ENCODE data around the gene ANTXR2. TPM values are rescaled to one million over a fixed set of nuclear protein-coding genes. Genes with fewer than 3 reads are reported as not detected.

The ANTXR2 gene
- total and polyA plus RNA-seq, 2 of the 13 experiments (the other 11 are each of a cell fraction or from before 2014, with no cell fraction given): 4.6 to 14.5 TPM

GRCh38 chr4:79948739-79949138, 124.3 kb downstream of the ANTXR2 start:
- peak in 1 of 2 experiments; percentile 40; a peak in 1 of 4 replicates for TF ChIP-seq MAFK (conservative IDR thresholded peaks at IDR 0.05 in 1 of 2, IDR thresholded peaks at IDR 0.05 in 1 of 2; ENCODE audit: low read length in 2 of 2)
- TF ChIP-seq CBFB (CRISPR knock-in tag; IDR thresholded peaks at IDR 0.05): no peak
- TF ChIP-seq SNRNP70 (IDR thresholded peaks at IDR 0.05; ENCODE audit: low read depth, low read length): no peak
- no peak for TF ChIP-seq ZNF296 (CRISPR knock-in tag; conservative IDR thresholded peaks at IDR 0.05)
- intact Hi-C loops (cut with micrococcal nuclease; ENCODE audit: unreplicated experiment) (no loop called here), in situ Hi-C loops (cut with HindIII; ENCODE audit: extremely low pct_ligation_motif_present, low pct_unique_long_range_greater_than_20kb) (no loop called here)
- no peaks in the 10 kb centered on the region for H3K27me3 ChIP-seq (ENCODE audit: control insufficient read depth in 1 of 2, insufficient read depth in 2 of 2, low read length in 2 of 2)
- ChIA-PET POLR2A (no interaction called here), CTCF (ENCODE audit: low intra/inter-chr PET ratio, low total read pairs) (no interaction called here)
- no peaks in the 10 kb centered on the region for H3K79me2 ChIP-seq (ENCODE audit: insufficient read depth, low read length)
- no peak for DNase-seq (ENCODE audit: low spot score)
- H3K27ac ChIP-seq (ENCODE audit: extremely low read length, insufficient read depth, low read length): no peak overlapping the region
- no peak overlapping the region for H3K9ac ChIP-seq (ENCODE audit: insufficient read depth, low read depth, low read length)
- H3K4me2 ChIP-seq (ENCODE audit: low read depth, low read length): no peak overlapping the region
- no peak for ATAC-seq
- no peaks in the 10 kb centered on the region for H3K9me3 ChIP-seq (ENCODE audit: low read length)
- no peak overlapping the region for H2AFZ ChIP-seq (ENCODE audit: low read length)
- H3K4me3 ChIP-seq (replicated peaks in 1 of 3; ENCODE audit: insufficient read depth in 1 of 3, low read depth in 2 of 3, low read length in 3 of 3): no peak overlapping the region
- FAIRE-seq: no peak
- no peaks in the 10 kb centered on the region for H4K20me1 ChIP-seq (ENCODE audit: insufficient read depth, low read length)
- no peaks in the 10 kb centered on the region for H3K4me1 ChIP-seq (ENCODE audit: insufficient read depth, low read length)
- BruUV-seq (replicated peaks): no TSS peak
- no peaks in the 10 kb centered on the region for H3K36me3 ChIP-seq (replicated peaks in 1 of 2; ENCODE audit: control insufficient read depth in 1 of 2, insufficient read depth in 2 of 2, low read length in 2 of 2)

GRCh38 chr4:79948261-79948660, 124.8 kb downstream of the ANTXR2 start:
- CTCF ChIA-PET (ENCODE audit: low intra/inter-chr PET ratio, low total read pairs): no interaction called here
- DNase-seq (ENCODE audit: low spot score) (no peak), ATAC-seq (no peak), FAIRE-seq (no peak)
- 69% methylated on average over 3 of the region's 3 CpGs for WGBS (ENCODE audit: low lambda C conversion rate)
- Histone ChIP-seq H4K20me1 (ENCODE audit: insufficient read depth, low read length) (no peaks in the 10 kb centered on the region), H3K4me2 (ENCODE audit: low read depth, low read length) (no peak overlapping the region), H2AFZ (ENCODE audit: low read length) (no peak overlapping the region), H3K79me2 (ENCODE audit: insufficient read depth, low read length) (no peaks in the 10 kb centered on the region), H3K27me3 (ENCODE audit: control insufficient read depth in 1 of 2, insufficient read depth in 2 of 2, low read length in 2 of 2) (no peaks in the 10 kb centered on the region), H3K4me3 (replicated peaks in 1 of 3; ENCODE audit: insufficient read depth in 1 of 3, low read depth in 2 of 3, low read length in 3 of 3) (no peak overlapping the region), H3K27ac (ENCODE audit: extremely low read length, insufficient read depth, low read length) (no peak overlapping the region), H3K4me1 (ENCODE audit: insufficient read depth, low read length) (no peaks in the 10 kb centered on the region), H3K9me3 (ENCODE audit: low read length) (no peaks in the 10 kb centered on the region), H3K36me3 (replicated peaks in 1 of 2; ENCODE audit: control insufficient read depth in 1 of 2, insufficient read depth in 2 of 2, low read length in 2 of 2) (no peaks in the 10 kb centered on the region), H3K9ac (ENCODE audit: insufficient read depth, low read depth, low read length) (no peak overlapping the region)
- in situ Hi-C loops (cut with HindIII; ENCODE audit: extremely low pct_ligation_motif_present, low pct_unique_long_range_greater_than_20kb): no loop called here
- POLR2A ChIA-PET: no interaction called here
- no TSS peak for BruUV-seq (replicated peaks)
- intact Hi-C loops (cut with micrococcal nuclease; ENCODE audit: unreplicated experiment): no loop called here
- TF ChIP-seq ZNF737 (CRISPR knock-in tag; IDR thresholded peaks at IDR 0.05; ENCODE audit: borderline replicate concordance) (no peak), ZBTB39 (CRISPR knock-in tag; IDR thresholded peaks at IDR 0.05) (no peak), NFATC3 (CRISPR knock-in tag; IDR thresholded peaks at IDR 0.05) (no peak), MAF1 (CRISPR knock-in tag; IDR thresholded peaks at IDR 0.05; ENCODE audit: borderline replicate concordance) (no peak), HOMEZ (CRISPR knock-in tag; IDR thresholded peaks at IDR 0.05; ENCODE audit: low read depth) (no peak), HBP1 (CRISPR knock-in tag; IDR thresholded peaks at IDR 0.05; ENCODE audit: low read depth) (no peak), THAP7 (CRISPR knock-in tag; IDR thresholded peaks at IDR 0.05) (no peak), ZNF326 (CRISPR knock-in tag; IDR thresholded peaks at IDR 0.05; ENCODE audit: borderline replicate concordance) (no peak), ATAD3A (CRISPR knock-in tag; IDR thresholded peaks at IDR 0.05) (no peak), ZNF547 (CRISPR knock-in tag; IDR thresholded peaks at IDR 0.05) (no peak)

Measured in HepG2 (cell line).